H54 (cell line): ENCODE measurements around the gene TAF15.

Source experiments
- DNase-seq: peaks from one replicate; pipeline ENCODE4 v3.0.0; 2011; ENCODE audit warnings: low spot score, mixed read lengths; ENCODE audit not compliant: insufficient read length
- FAIRE-seq: peaks from 3 replicates; lab custom pipeline; 2011; peaks lifted over from hg19 to GRCh38; lab: Jason Lieb, UNC
- POLR2A ChIP-seq: IDR thresholded peaks from 2 replicates; pipeline ENCODE4 v1.6.1; 2011; ENCODE audit warnings: low read depth, mild to moderate bottlenecking, low read length

The TAF15 gene

GRCh38 chr17:35808962-35809854, at the start of gene TAF15:
TAF15 (plus strand) TSS chr17:35809484; CDS start chr17:35809570, 86 bp downstream.
- FAIRE-seq (no peak), DNase-seq (peak; percentile 88)
- TF ChIP-seq POLR2A, result peak; percentile 99

GRCh38 chr17:35760587-35760986, 48.7 kb upstream of the TAF15 start, which contains the start of gene C17orf50:
C17orf50 (plus strand) TSS chr17:35760887; CDS start chr17:35760942, 55 bp downstream.
- no peak for DNase-seq
- no peak for TF ChIP-seq POLR2A
- no peak for FAIRE-seq

GRCh38 chr17:35761601-35762000, 47.7 kb upstream of the TAF15 start:
- FAIRE-seq, result no peak
- no peak for DNase-seq
- TF ChIP-seq POLR2A, result no peak

- no peak for DNase-seq
- no peak for TF ChIP-seq POLR2A
- FAIRE-seq, result no peak
Observed at GRCh38 chr17:35763767-35764122, 45.5 kb upstream of the TAF15 start.

GRCh38 chr17:35764123-35764991, 44.9 kb upstream of the TAF15 start:
- FAIRE-seq (no peak), DNase-seq (peak; percentile 95)
- TF ChIP-seq POLR2A, result no peak

- TF ChIP-seq POLR2A, result 0 out of 2 replicates have a peak, but pooled peaks have one; percentile 2
- FAIRE-seq (no peak), DNase-seq (no peak)
Observed at GRCh38 chr17:35765086-35765710, 44.1 kb upstream of the TAF15 start.

- no peak for TF ChIP-seq POLR2A
- DNase-seq (no peak), FAIRE-seq (no peak)
Observed at GRCh38 chr17:35765756-35766488, 43.4 kb upstream of the TAF15 start.

GRCh38 chr17:35766489-35766877, 42.8 kb upstream of the TAF15 start:
- TF ChIP-seq POLR2A, result no peak
- FAIRE-seq (no peak), DNase-seq (no peak)

- DNase-seq (peak; percentile 72), FAIRE-seq (no peak)
- no peak for TF ChIP-seq POLR2A
Observed at GRCh38 chr17:35766903-35767510, 42.3 kb upstream of the TAF15 start.

- no peak for DNase-seq
- no peak for TF ChIP-seq POLR2A
- FAIRE-seq, result no peak
Observed at GRCh38 chr17:35768797-35769196, 40.5 kb upstream of the TAF15 start.

- DNase-seq (no peak), FAIRE-seq (no peak)
- no peak for TF ChIP-seq POLR2A
Observed at GRCh38 chr17:35769895-35770486, 39.3 kb upstream of the TAF15 start.

GRCh38 chr17:35773129-35773528, 36.2 kb upstream of the TAF15 start:
- no peak for TF ChIP-seq POLR2A
- FAIRE-seq (no peak), DNase-seq (no peak)
